Stimulated activated naive CD8-positive, alpha-beta T cell treated with anti-CD3 and anti-CD28 coated beads, Interleukin-15, Interleukin-2, amounts not matched to agents 100 ng/mL and 50 ng/mL, for 24 hours (primary cell): Measurements from ENCODE around the gene CPT1A.

Experiments
- H3K27ac Mint-ChIP-seq: one replicate; pipeline ENCODE4 v1.8.0; 2021; ENCODE audit warnings: mild to moderate bottlenecking, mixed read lengths
- H3K27me3 Mint-ChIP-seq: one replicate; pipeline ENCODE4 v1.8.0; 2021; ENCODE audit warnings: mixed read lengths
- H3K36me3 Mint-ChIP-seq: one replicate; pipeline ENCODE4 v1.8.0; 2021; ENCODE audit warnings: low read depth, mixed read lengths
- H3K4me1 Mint-ChIP-seq: one replicate; pipeline ENCODE4 v1.8.0; 2021; ENCODE audit warnings: low read depth, mixed read lengths
- H3K4me3 Mint-ChIP-seq: one replicate; pipeline ENCODE4 v1.8.0; 2021; ENCODE audit warnings: mild to moderate bottlenecking, mixed read lengths
- H3K9me3 Mint-ChIP-seq: one replicate; pipeline ENCODE4 v1.8.0; 2021; ENCODE audit warnings: mixed read lengths

The CPT1A gene

DNA sequence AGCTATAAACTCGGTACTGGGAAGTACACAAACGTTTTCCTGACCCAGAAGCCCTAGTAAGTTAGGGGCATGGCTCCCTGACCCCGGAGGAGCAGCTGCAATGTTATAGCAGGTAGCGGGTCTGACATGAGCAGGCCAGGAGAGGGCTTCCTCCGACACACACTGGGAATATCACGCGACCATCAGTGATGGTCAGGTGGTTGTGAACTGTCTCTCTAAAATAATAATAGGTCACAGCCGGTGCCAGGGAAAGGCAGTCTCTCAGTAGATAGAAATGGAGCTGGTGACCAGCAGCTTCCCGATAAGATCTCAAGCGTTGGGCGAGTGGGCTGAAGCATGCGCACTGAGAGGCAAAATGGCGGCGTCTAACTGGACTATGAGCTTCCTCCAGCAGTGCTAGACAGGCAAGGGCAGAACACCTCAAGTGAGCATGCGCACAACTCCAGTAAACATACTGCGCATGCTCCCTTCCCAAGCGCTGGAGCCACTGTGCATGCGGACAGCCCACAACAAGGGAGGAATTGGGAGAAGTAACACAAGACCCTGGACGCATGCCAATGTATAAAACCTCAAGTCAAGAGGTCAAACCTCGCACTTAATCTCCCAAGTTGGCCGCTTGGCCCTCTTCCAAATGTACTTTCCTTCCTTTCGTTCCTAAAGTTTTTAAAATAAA is 68.1 kb downstream of the CPT1A start:
- Mint-ChIP-seq H3K36me3 (peaks cover 57% of the 10 kb centered on the region), H3K9me3 (no peaks in the 10 kb centered on the region), H3K27ac (no peak overlapping the region), H3K4me1 (no peaks in the 10 kb centered on the region), H3K4me3 (no peak overlapping the region), H3K27me3 (no peaks in the 10 kb centered on the region)

GRCh38 chr11:68772936-68773335 is 68.8 kb downstream of the CPT1A start:
- H3K4me1 Mint-ChIP-seq, result no peaks in the 10 kb centered on the region
- H3K27me3 Mint-ChIP-seq, result no peaks in the 10 kb centered on the region
- no peaks in the 10 kb centered on the region for H3K9me3 Mint-ChIP-seq
- no peak overlapping the region for H3K4me3 Mint-ChIP-seq
- peaks cover 53% of the 10 kb centered on the region for H3K36me3 Mint-ChIP-seq
- H3K27ac Mint-ChIP-seq, result no peak overlapping the region

DNA sequence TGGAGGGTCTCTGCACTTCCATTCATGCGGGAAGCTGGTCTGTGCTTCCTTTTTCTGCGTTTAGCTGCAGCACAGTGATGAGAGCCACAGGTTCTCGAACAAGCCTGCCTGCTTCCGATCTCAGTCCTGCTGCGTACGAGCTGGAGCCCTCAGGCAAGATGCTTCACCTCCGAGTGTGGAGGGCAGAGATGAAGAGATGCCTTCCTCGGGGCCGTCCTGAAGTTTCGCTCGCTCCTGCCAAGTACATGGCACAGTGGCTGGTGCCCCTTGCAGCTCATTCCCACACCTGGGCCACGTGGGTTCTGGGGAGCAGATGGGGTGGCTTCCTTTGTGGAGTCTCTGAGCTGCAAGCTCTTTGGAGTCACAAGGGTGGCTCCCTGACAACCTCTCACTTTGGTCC is 70.9 kb downstream of the CPT1A start:
- Mint-ChIP-seq H3K9me3 (no peaks in the 10 kb centered on the region), H3K4me1 (no peaks in the 10 kb centered on the region), H3K27ac (no peak overlapping the region), H3K27me3 (no peaks in the 10 kb centered on the region), H3K36me3 (peaks cover 47% of the 10 kb centered on the region), H3K4me3 (no peak overlapping the region)

DNA sequence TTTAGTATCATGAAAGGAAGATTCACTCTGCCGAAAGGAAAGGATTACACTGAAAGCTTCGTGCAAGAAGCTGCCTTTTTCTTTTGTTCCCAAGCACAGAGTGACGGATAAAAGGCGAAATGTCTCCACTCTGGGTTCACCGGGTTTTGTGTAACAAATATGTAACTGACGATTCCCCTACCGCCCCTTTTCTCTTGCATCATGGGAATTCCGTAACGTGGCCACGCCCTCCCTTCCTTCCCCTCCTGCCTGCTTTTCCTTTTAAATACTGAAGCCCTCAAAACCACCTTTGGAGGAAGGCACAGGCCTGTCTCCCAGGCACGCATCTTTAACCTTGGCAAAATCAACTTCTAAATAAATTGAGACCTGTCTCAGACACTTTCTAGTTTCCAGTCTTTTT is 74.0 kb downstream of the CPT1A start:
- Mint-ChIP-seq H3K4me1 (no peaks in the 10 kb centered on the region), H3K27ac (no peak overlapping the region), H3K9me3 (no peaks in the 10 kb centered on the region), H3K4me3 (no peak overlapping the region), H3K36me3 (peaks cover 21% of the 10 kb centered on the region), H3K27me3 (no peaks in the 10 kb centered on the region)

DNA sequence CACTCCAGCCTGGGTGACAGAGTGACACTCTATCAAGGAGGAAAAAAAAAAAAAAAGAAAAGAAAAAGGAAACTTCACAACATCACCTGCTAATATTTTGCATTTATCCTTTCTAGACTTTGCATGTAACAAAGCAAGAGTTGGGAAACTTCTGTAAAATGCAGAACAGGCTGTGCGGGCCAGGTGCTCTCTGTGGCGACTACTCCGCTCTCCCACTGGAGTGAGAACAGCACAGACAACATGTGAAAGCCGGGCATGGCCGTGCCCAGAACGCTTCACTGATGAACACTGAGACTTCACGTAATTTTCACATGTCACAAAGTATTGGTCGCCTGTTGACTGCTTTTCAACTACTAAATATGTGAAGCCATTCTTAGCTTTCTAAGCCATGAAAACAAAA is 74.9 kb downstream of the CPT1A start:
- Mint-ChIP-seq H3K4me1 (no peaks in the 10 kb centered on the region), H3K27me3 (no peaks in the 10 kb centered on the region), H3K27ac (no peak overlapping the region), H3K36me3 (peaks cover 20% of the 10 kb centered on the region), H3K4me3 (no peak overlapping the region), H3K9me3 (no peaks in the 10 kb centered on the region)

DNA sequence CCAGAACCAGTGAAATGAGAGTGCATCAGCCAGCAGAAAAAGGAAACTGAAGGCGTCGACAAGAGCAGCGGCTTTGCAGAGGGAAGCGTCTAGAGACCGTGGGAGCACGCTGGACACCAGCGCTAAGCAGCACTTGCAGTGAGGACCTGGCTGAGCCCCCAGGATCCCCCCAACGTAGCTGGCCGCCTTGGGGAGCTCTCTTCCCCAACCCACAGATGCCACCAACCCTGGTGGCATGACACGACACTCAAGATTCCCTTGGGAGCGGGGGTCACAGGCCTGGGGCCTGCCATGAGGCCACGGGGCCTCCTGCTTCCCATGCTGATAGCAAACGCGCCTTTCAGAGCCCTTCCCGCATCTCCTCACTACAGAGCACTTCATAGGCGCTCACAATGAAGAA is 77.0 kb downstream of the CPT1A start:
- H3K9me3 Mint-ChIP-seq, result no peaks in the 10 kb centered on the region
- H3K27me3 Mint-ChIP-seq, result no peaks in the 10 kb centered on the region
- no peak overlapping the region for H3K27ac Mint-ChIP-seq
- no peaks in the 10 kb centered on the region for H3K4me1 Mint-ChIP-seq
- peaks cover 10% of the 10 kb centered on the region for H3K36me3 Mint-ChIP-seq
- no peak overlapping the region for H3K4me3 Mint-ChIP-seq

DNA sequence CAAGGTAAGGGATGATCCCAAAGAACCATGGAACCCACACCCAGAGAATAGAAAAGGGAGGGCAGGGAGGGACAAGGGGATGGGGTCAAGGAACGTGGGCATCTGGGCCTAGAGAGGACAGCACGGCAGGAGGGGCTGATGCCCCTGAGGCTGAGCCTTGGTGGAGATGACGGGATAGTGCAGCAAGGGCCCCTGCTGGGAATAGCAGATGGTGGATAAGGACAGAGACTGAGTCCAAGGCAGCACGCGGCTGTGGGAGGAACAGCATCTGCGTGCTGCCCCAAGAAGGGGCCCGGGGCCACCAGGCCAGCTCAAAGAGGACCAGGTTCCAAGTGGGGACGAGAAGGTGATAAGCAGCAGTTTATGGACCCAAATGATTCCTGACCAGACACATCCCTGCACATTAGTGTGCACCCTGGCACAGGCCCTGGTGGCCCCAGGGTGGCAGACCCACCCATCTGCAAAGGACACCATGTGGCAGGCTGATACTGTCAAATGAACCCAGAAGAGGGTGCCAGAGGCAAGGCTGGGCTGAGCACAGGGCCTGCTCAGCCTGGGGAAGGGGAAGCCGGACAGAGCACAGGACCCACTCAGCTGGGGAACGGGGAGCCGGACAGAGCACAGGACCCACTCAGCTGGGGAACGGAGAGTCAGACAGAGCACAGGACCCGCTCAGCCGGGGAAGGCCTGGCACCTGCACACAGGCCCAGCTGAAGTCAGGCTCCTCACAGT is 77.6 kb downstream of the CPT1A start:
- H3K4me1 Mint-ChIP-seq, result no peaks in the 10 kb centered on the region
- H3K9me3 Mint-ChIP-seq, result no peaks in the 10 kb centered on the region
- H3K4me3 Mint-ChIP-seq, result no peak overlapping the region
- H3K27me3 Mint-ChIP-seq, result no peaks in the 10 kb centered on the region
- peaks cover 15% of the 10 kb centered on the region for H3K36me3 Mint-ChIP-seq
- no peak overlapping the region for H3K27ac Mint-ChIP-seq

DNA sequence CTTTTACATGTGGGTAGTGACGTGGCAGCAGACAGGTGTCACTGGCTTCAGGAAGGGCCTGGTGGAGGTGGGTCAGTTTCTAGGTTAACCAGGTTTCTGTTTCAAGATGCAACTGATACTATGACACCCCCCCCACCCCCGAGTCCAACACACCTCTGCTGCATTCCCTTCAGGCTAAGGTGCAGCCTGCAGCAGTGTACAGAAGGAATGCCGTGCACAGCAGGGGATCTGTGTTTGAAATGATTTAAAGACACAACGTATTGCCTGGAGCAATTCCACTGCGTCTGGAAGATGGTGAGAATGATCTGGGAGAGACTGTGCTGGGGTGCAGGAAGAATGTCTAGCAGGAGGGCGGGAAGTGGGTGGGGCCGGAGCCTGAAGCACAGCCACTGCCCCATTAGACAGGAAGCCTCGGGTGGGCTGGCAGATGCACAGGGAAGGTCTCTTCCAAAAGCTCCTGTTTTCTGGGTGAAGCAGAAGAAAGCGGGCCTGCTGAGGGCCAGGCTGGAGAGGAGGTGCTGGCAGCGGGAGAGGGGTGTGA is 78.5 kb downstream of the CPT1A start:
- Mint-ChIP-seq H3K4me3 (no peak overlapping the region), H3K9me3 (no peaks in the 10 kb centered on the region), H3K27ac (no peak overlapping the region), H3K27me3 (no peaks in the 10 kb centered on the region), H3K4me1 (no peaks in the 10 kb centered on the region), H3K36me3 (peaks cover 15% of the 10 kb centered on the region)

DNA sequence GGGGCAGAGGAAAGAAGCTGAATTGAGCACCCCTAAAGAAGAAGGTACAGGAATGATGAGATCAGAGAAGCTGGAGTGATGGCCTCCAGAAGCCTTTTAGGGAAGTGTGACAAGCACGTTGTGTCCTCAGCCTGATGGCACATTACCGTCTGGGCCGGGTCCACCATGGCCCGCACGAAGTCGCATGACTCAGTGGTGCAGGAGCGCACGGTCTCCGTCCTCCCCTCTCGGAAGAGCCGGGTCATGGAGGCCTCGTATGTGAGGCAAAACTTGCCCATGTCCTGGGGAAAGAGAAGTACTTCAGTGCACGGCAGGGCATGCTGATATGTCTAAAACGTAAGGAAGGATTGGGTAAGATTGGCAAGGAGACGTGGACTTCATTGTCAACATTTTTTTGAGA is 79.2 kb downstream of the CPT1A start:
- H3K4me1 Mint-ChIP-seq, result no peaks in the 10 kb centered on the region
- peaks cover 20% of the 10 kb centered on the region for H3K36me3 Mint-ChIP-seq
- no peak overlapping the region for H3K4me3 Mint-ChIP-seq
- H3K9me3 Mint-ChIP-seq, result no peaks in the 10 kb centered on the region
- no peak overlapping the region for H3K27ac Mint-ChIP-seq
- no peaks in the 10 kb centered on the region for H3K27me3 Mint-ChIP-seq

DNA sequence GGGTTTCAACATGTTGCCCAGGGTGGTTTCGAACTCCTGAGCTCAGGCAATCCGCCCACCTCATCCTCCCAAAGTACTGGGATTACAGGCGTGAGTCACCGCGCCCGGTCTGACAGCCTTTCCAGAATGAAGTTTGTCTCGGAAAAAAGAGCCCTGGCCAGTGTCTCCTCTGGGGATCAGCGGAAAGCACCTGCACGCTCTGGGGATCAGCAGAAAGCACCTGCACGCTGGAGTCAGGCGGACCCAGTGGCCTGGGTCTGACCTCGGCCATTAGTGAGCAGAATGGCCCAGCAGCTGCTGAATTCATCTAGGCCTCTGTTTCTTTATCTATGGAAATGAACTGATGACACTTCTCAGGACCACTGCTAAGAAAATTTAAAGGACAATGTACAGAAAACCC is 79.9 kb downstream of the CPT1A start:
- peaks cover 22% of the 10 kb centered on the region for H3K36me3 Mint-ChIP-seq
- no peak overlapping the region for H3K27ac Mint-ChIP-seq
- H3K4me1 Mint-ChIP-seq, result no peaks in the 10 kb centered on the region
- H3K27me3 Mint-ChIP-seq, result no peaks in the 10 kb centered on the region
- H3K4me3 Mint-ChIP-seq, result no peak overlapping the region
- no peaks in the 10 kb centered on the region for H3K9me3 Mint-ChIP-seq

- Mint-ChIP-seq H3K4me1 (no peaks in the 10 kb centered on the region), H3K27ac (no peak overlapping the region), H3K27me3 (no peaks in the 10 kb centered on the region), H3K9me3 (no peaks in the 10 kb centered on the region), H3K4me3 (no peak overlapping the region), H3K36me3 (peaks cover 27% of the 10 kb centered on the region)
Measured at GRCh38 chr11:68759991-68760390, 81.7 kb downstream of the CPT1A start.

- no peaks in the 10 kb centered on the region for H3K4me1 Mint-ChIP-seq
- H3K27me3 Mint-ChIP-seq, result no peaks in the 10 kb centered on the region
- peaks cover 27% of the 10 kb centered on the region for H3K36me3 Mint-ChIP-seq
- H3K4me3 Mint-ChIP-seq, result no peak overlapping the region
- no peak overlapping the region for H3K27ac Mint-ChIP-seq
- no peaks in the 10 kb centered on the region for H3K9me3 Mint-ChIP-seq
Measured at GRCh38 chr11:68757711-68758110, 84.0 kb downstream of the CPT1A start.

GRCh38 chr11:68756171-68756766 is 85.4 kb downstream of the CPT1A start:
- Mint-ChIP-seq H3K4me3 (no peak overlapping the region), H3K36me3 (peaks cover 19% of the 10 kb centered on the region), H3K4me1 (peaks cover 8% of the 10 kb centered on the region), H3K27ac (no peak overlapping the region), H3K27me3 (no peaks in the 10 kb centered on the region), H3K9me3 (no peaks in the 10 kb centered on the region)

DNA sequence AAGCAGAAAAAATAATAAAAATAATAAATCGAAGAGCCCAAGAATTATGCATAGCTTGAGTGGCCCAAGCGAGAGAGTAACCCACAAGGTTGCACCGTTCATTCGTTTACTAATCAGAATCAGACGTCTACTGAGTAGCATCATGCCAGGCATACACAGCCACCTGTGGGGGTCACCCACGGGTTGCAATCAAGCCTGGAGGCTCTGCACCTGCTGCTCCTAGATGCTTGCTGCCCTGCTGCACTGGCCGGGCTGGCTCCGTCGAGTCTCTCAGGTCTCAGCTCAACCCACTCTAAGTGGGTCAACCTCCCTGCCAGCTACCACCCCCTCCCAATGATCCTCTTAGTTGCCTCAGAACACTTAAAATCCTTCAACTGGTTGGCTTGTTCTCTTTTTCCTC is 88.4 kb downstream of the CPT1A start:
- no peak overlapping the region for H3K27ac Mint-ChIP-seq
- H3K27me3 Mint-ChIP-seq, result peaks cover 4% of the 10 kb centered on the region
- H3K4me1 Mint-ChIP-seq, result peaks cover 8% of the 10 kb centered on the region
- H3K9me3 Mint-ChIP-seq, result no peaks in the 10 kb centered on the region
- H3K4me3 Mint-ChIP-seq, result no peak overlapping the region
- H3K36me3 Mint-ChIP-seq, result peaks cover 12% of the 10 kb centered on the region

DNA sequence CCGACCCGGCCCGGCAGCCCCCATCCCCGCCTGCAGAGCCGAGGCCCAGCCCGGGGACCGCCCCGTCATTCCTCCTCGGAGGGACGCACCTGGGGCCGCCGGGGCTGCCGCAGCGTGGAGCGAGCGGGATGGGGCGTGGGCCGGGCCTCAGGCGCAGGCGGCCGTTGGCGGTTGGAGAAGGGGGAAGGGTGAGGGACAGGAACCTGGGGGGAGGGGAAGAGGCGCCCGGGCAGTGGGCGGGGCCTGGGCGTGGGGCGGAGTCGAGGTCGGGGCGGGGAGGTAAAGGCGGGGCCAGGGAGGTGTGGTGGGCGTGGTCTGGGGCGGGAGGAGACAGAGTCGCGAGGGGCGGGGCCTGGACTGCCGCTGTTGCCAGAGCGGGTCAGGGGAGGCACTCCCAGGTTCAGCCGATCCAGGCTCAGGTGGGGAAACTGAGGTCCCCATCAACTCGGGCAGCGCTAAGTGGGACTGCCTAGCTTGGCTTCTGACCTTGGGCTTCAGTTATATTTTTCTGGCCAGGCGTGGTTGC is 90.3 kb downstream of the CPT1A start, which contains the start of gene TESMIN:
TESMIN (minus strand) TSS at position 190 of the 526 bp plus-strand sequence. CDS start 860 bp downstream, outside the sequence.
- H3K4me3 Mint-ChIP-seq, result peak within 1 kb of the TSS; percentile 75
- peaks cover 2% of the 10 kb centered on the region for H3K36me3 Mint-ChIP-seq
- H3K9me3 Mint-ChIP-seq, result no peaks in the 10 kb centered on the region
- peaks cover 8% of the 10 kb centered on the region for H3K4me1 Mint-ChIP-seq
- H3K27ac Mint-ChIP-seq, result no peak within 1 kb of the TSS
- H3K27me3 Mint-ChIP-seq, result peaks cover 4% of the 10 kb centered on the region
